GM12891 (cell line): Measurements from ENCODE around the gene ZBTB20.

Source experiments
- DNase-seq: peaks from one replicate; pipeline ENCODE4 v3.0.0; 2011; ENCODE audit warnings: low spot score; ENCODE audit not compliant: insufficient read length
- FAIRE-seq: peaks from 2 replicates; lab custom pipeline; 2011; peaks lifted over from hg19 to GRCh38; lab: Jason Lieb, UNC
- PAX5 ChIP-seq: IDR thresholded peaks from 2 replicates; pipeline ENCODE4 v1.6.1; 2011; ENCODE audit warnings: low read length, moderate library complexity, mild to moderate bottlenecking; ENCODE audit not compliant: insufficient read depth, severe bottlenecking
- POLR2A ChIP-seq: IDR thresholded peaks from 2 replicates; pipeline ENCODE4 v1.6.1; 2011; ENCODE audit warnings: low read depth, low read length, control low read depth
- POLR2AphosphoS5 ChIP-seq: IDR thresholded peaks from 2 replicates; pipeline ENCODE4 v1.6.1; 2011; ENCODE audit warnings: low read depth, low read length, control low read depth
- POU2F2 ChIP-seq: IDR thresholded peaks from 2 replicates; pipeline ENCODE4 v1.6.1; 2011; ENCODE audit warnings: low read depth, mild to moderate bottlenecking, control low read depth, low read length, moderate library complexity
- SPI1 ChIP-seq: IDR thresholded peaks from 2 replicates; pipeline ENCODE4 v1.6.1; 2011; ENCODE audit warnings: low read depth, low read length, control low read depth
- TAF1 ChIP-seq: IDR thresholded peaks from 2 replicates; pipeline ENCODE4 v1.6.1; 2011; ENCODE audit warnings: low read depth, low read length, control low read depth

Gene ZBTB20

GRCh38 chr3:114406922-114407321 lies 740.2 kb downstream of the ZBTB20 start:
- no peak for DNase-seq
- TF ChIP-seq POLR2AphosphoS5 (no peak), PAX5 (no peak), SPI1 (no peak), POLR2A (no peak), POU2F2 (no peak), TAF1 (no peak)
- FAIRE-seq: no peak

- DNase-seq (no peak), FAIRE-seq (no peak)
Observed at GRCh38 chr3:114406286-114406685, 740.8 kb downstream of the ZBTB20 start.

GRCh38 chr3:114405202-114405990 lies 741.7 kb downstream of the ZBTB20 start:
- TF ChIP-seq PAX5 (no peak), POU2F2 (no peak), POLR2AphosphoS5 (no peak), POLR2A (no peak), TAF1 (no peak), SPI1 (peak; percentile 92)
- FAIRE-seq (peak; percentile 85), DNase-seq (no peak)

More at GRCh38 chr3:114406286-114406685, 740.8 kb downstream of the ZBTB20 start:
- TF ChIP-seq POLR2A (no peak), POLR2AphosphoS5 (no peak), POU2F2 (no peak), PAX5 (no peak), TAF1 (no peak), SPI1 (no peak)

GRCh38 chr3:114404590-114404989 lies 742.5 kb downstream of the ZBTB20 start:
- no peak for TF ChIP-seq SPI1
- TF ChIP-seq POLR2AphosphoS5: no peak
- TF ChIP-seq TAF1: no peak
- TF ChIP-seq PAX5: no peak
- TF ChIP-seq POLR2A: no peak
- no peak for TF ChIP-seq POU2F2
- DNase-seq (no peak), FAIRE-seq (no peak)

GRCh38 chr3:114402838-114403237 lies 744.2 kb downstream of the ZBTB20 start:
- no peak for FAIRE-seq
- no peak for TF ChIP-seq POLR2AphosphoS5
- TF ChIP-seq PAX5: no peak
- TF ChIP-seq POLR2A: no peak
- no peak for TF ChIP-seq TAF1
- TF ChIP-seq POU2F2: no peak
- no peak for TF ChIP-seq SPI1
- no peak for DNase-seq

- DNase-seq: no peak
- TF ChIP-seq TAF1 (no peak), SPI1 (no peak)
- no peak for FAIRE-seq
Observed at GRCh38 chr3:114401346-114401745, 745.7 kb downstream of the ZBTB20 start.

GRCh38 chr3:114400371-114400770 lies 746.7 kb downstream of the ZBTB20 start:
- DNase-seq (no peak), FAIRE-seq (no peak)
- TF ChIP-seq POLR2AphosphoS5: no peak
- no peak for TF ChIP-seq TAF1
- no peak for TF ChIP-seq POU2F2
- no peak for TF ChIP-seq SPI1
- TF ChIP-seq PAX5: no peak
- no peak for TF ChIP-seq POLR2A

- no peak for TF ChIP-seq PAX5
- FAIRE-seq (no peak), DNase-seq (no peak)
Observed at GRCh38 chr3:114394551-114394950, 752.5 kb downstream of the ZBTB20 start.

- DNase-seq (no peak), FAIRE-seq (no peak)
- TF ChIP-seq PAX5: no peak
- TF ChIP-seq TAF1: no peak
- TF ChIP-seq SPI1: no peak
- TF ChIP-seq POLR2A: no peak
- no peak for TF ChIP-seq POU2F2
Observed at GRCh38 chr3:114393367-114394072, 753.6 kb downstream of the ZBTB20 start.

GRCh38 chr3:114392831-114393230 lies 754.3 kb downstream of the ZBTB20 start:
- TF ChIP-seq PAX5 (no peak), TAF1 (no peak), SPI1 (no peak), POLR2AphosphoS5 (no peak), POU2F2 (no peak), POLR2A (no peak)

More at GRCh38 chr3:114392831-114393230, 754.3 kb downstream of the ZBTB20 start:
- DNase-seq (no peak), FAIRE-seq (no peak)
